Mesodermal cell (in vitro differentiated cells): ENCODE measurements around the gene GPR55.

Experiments used
- H3K27ac ChIP-seq: 2 replicates; pipeline ENCODE4 v1.7.0; 2013; ENCODE audit warnings: mild to moderate bottlenecking, low read depth, low read length, moderate library complexity; ENCODE audit not compliant: severe bottlenecking
- H3K36me3 ChIP-seq: 2 replicates; pipeline ENCODE4 v1.7.1; 2013; ENCODE audit warnings: mild to moderate bottlenecking, low read length, moderate library complexity; ENCODE audit not compliant: control insufficient read depth, insufficient read depth
- H3K4me1 ChIP-seq: one replicate; pipeline ENCODE4 v1.7.1; 2013; ENCODE audit warnings: mild to moderate bottlenecking, low read length; ENCODE audit not compliant: insufficient read depth, control insufficient read depth, poor library complexity, severe bottlenecking
- H3K4me3 ChIP-seq: 2 replicates; pipeline ENCODE4 v1.7.0; 2013; ENCODE audit warnings: low read length, control low read depth, mild to moderate bottlenecking; ENCODE audit not compliant: insufficient read depth, poor library complexity, severe bottlenecking; ENCODE audit errors: extremely low read depth
- H3K9me3 ChIP-seq: 2 replicates; pipeline ENCODE4 v1.7.1; 2013; ENCODE audit warnings: mild to moderate bottlenecking, low read length, moderate library complexity; ENCODE audit not compliant: control insufficient read depth
- WGBS, 2 experiments: methylation state at CpG; one replicate each; pipeline ENCODE4 v1.1.5; 2013; ENCODE audit warnings: missing lambda C conversion rate in 2 of 2; ENCODE audit not compliant: insufficient coverage in 2 of 2; 5-methylcytosine and 5-hydroxymethylcytosine counted together

The GPR55 gene

GRCh38 chr2:230960026-230960425 is 35.0 kb upstream of the GPR55 start:
- 100% methylated on average over 1 of the region's 1 CpG; no CpG with 5 or more reads in 1 of the 2 experiments for WGBS, 2 experiments
- Histone ChIP-seq H3K4me1 (peaks cover 5% of the 10 kb centered on the region), H3K36me3 (no peaks in the 10 kb centered on the region), H3K9me3 (peaks cover 10% of the 10 kb centered on the region), H3K27ac (no peak overlapping the region), H3K4me3 (no peak overlapping the region)

GRCh38 chr2:230958820-230959756 is 34.0 kb upstream of the GPR55 start:
- H3K4me1 ChIP-seq, result peaks cover 5% of the 10 kb centered on the region
- peaks cover 10% of the 10 kb centered on the region for H3K9me3 ChIP-seq
- H3K4me3 ChIP-seq, result no peak overlapping the region
- 94% methylated on average over 4 of the region's 8 CpGs for WGBS, 2 experiments
- H3K36me3 ChIP-seq, result no peaks in the 10 kb centered on the region
- H3K27ac ChIP-seq, result no peak overlapping the region

- Histone ChIP-seq H3K36me3 (no peaks in the 10 kb centered on the region), H3K9me3 (peaks cover 10% of the 10 kb centered on the region), H3K4me3 (peak overlapping the region; percentile 32), H3K27ac (no peak overlapping the region), H3K4me1 (peaks cover 5% of the 10 kb centered on the region)
Observed at GRCh38 chr2:230957756-230958391, 32.8 kb upstream of the GPR55 start.

GRCh38 chr2:230956827-230957755 is 32.0 kb upstream of the GPR55 start:
- peak overlapping the region; percentile 43 for H3K27ac ChIP-seq

GRCh38 chr2:230955163-230955737 is 30.2 kb upstream of the GPR55 start:
- H3K36me3 ChIP-seq, result no peaks in the 10 kb centered on the region
- peaks cover 3% of the 10 kb centered on the region for H3K9me3 ChIP-seq
- H3K27ac ChIP-seq, result no peak overlapping the region
- WGBS, 2 experiments, result 60 to 100% methylated on average over 1 of the region's 1 CpG
- H3K4me3 ChIP-seq, result no peak overlapping the region
- H3K4me1 ChIP-seq, result peaks cover 5% of the 10 kb centered on the region

More at GRCh38 chr2:230956827-230957755, 32.0 kb upstream of the GPR55 start:
- Histone ChIP-seq H3K4me3 (peak overlapping the region; percentile 32), H3K9me3 (peaks cover 10% of the 10 kb centered on the region), H3K4me1 (peaks cover 5% of the 10 kb centered on the region), H3K36me3 (no peaks in the 10 kb centered on the region)
- 12 to 15% methylated on average over 27 to 34 of the region's 43 CpGs for WGBS, 2 experiments

GRCh38 chr2:230954746-230955145 is 29.7 kb upstream of the GPR55 start:
- Histone ChIP-seq H3K4me1 (peaks cover 5% of the 10 kb centered on the region), H3K36me3 (no peaks in the 10 kb centered on the region), H3K4me3 (no peak overlapping the region), H3K27ac (no peak overlapping the region), H3K9me3 (no peaks in the 10 kb centered on the region)

GRCh38 chr2:230953845-230954244 is 28.8 kb upstream of the GPR55 start:
- H3K9me3 ChIP-seq, result no peaks in the 10 kb centered on the region
- H3K36me3 ChIP-seq, result no peaks in the 10 kb centered on the region
- peaks cover 5% of the 10 kb centered on the region for H3K4me1 ChIP-seq
- WGBS, 2 experiments, result 87 to 93% methylated on average over 6 to 9 of the region's 9 CpGs
- no peak overlapping the region for H3K27ac ChIP-seq
- H3K4me3 ChIP-seq, result no peak overlapping the region

GRCh38 chr2:230952226-230952956 is 27.3 kb upstream of the GPR55 start:
- WGBS, 2 experiments, result 93 to 96% methylated on average over 7 to 9 of the region's 10 CpGs
- Histone ChIP-seq H3K27ac (no peak overlapping the region), H3K36me3 (no peaks in the 10 kb centered on the region), H3K4me1 (peaks cover 8% of the 10 kb centered on the region), H3K4me3 (no peak overlapping the region), H3K9me3 (no peaks in the 10 kb centered on the region)

- H3K27ac ChIP-seq, result no peak overlapping the region
- 80% methylated on average over 1 of the region's 2 CpGs; no CpG with 5 or more reads in 1 of the 2 experiments for WGBS, 2 experiments
- no peaks in the 10 kb centered on the region for H3K9me3 ChIP-seq
- no peaks in the 10 kb centered on the region for H3K36me3 ChIP-seq
- H3K4me3 ChIP-seq, result no peak overlapping the region
- peaks cover 3% of the 10 kb centered on the region for H3K4me1 ChIP-seq
Observed at GRCh38 chr2:230951396-230951795, 26.4 kb upstream of the GPR55 start.
